ENCODE data around the gene GNPTAB.

DNA sequence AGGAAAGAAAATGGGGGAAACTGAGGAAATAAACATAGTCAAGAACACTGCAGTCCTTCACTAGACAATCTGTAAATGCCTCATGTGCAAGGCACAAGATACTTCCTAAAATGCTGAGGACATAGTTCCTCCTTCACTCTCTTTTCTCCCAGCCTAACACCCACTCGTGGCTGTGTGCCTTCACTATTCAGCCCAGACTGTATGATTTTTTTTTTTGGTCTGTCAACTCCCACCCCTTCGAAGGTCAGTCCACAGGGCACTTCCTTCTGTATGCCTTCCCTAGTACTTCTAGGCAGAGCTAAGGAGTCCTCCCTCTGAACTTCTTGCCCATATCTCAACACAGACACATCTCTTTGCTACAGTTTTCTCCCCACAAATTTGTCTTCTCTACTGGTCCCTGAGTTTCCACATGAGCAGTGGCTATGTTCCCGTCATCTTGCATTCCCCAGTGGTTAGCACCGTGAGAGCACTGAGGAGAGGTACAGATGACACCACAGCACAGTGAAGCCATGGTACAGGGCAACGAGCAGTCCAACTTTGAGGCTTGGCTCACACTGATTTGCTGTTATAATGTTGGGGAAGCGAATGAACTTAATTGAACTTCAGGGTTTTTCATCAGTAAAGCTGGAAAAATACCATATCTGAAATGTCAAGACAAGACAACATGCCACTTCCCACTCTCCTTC lies 67.4 kb downstream of the GNPTAB start:
- TF ChIP-seq RFX5 (IDR thresholded peaks at IDR 0.05; ENCODE audit: low read depth, low read length), result no peak
- TF ChIP-seq, protein P1, sequence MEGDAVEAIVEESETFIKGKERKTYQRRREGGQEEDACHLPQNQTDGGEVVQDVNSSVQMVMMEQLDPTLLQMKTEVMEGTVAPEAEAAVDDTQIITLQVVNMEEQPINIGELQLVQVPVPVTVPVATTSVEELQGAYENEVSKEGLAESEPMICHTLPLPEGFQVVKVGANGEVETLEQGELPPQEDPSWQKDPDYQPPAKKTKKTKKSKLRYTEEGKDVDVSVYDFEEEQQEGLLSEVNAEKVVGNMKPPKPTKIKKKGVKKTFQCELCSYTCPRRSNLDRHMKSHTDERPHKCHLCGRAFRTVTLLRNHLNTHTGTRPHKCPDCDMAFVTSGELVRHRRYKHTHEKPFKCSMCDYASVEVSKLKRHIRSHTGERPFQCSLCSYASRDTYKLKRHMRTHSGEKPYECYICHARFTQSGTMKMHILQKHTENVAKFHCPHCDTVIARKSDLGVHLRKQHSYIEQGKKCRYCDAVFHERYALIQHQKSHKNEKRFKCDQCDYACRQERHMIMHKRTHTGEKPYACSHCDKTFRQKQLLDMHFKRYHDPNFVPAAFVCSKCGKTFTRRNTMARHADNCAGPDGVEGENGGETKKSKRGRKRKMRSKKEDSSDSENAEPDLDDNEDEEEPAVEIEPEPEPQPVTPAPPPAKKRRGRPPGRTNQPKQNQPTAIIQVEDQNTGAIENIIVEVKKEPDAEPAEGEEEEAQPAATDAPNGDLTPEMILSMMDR (conservative IDR thresholded peaks at IDR 0.05; ENCODE audit: low read depth, low read length), result no peak
- TF ChIP-seq, protein P2, sequence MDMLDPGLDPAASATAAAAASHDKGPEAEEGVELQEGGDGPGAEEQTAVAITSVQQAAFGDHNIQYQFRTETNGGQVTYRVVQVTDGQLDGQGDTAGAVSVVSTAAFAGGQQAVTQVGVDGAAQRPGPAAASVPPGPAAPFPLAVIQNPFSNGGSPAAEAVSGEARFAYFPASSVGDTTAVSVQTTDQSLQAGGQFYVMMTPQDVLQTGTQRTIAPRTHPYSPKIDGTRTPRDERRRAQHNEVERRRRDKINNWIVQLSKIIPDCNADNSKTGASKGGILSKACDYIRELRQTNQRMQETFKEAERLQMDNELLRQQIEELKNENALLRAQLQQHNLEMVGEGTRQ (IDR thresholded peaks at IDR 0.05; ENCODE audit: low read depth, low read length), result no peak
- TF ChIP-seq POLR2A (IDR thresholded peaks at IDR 0.05; ENCODE audit: low read depth, low read length), result no peak
- no peak for TF ChIP-seq FOS (IDR thresholded peaks at IDR 0.05; ENCODE audit: low read depth, low read length)
- TF ChIP-seq CHD1 (IDR thresholded peaks at IDR 0.05; ENCODE audit: low read depth, low read length), result no peak
- no peak for TF ChIP-seq SMC3 (IDR thresholded peaks at IDR 0.05; ENCODE audit: low read depth, low read length)
